K562 (cell line): ENCODE measurements around the gene PINK1. TPM values are rescaled to one million over a fixed set of nuclear protein-coding genes. Genes with fewer than 3 reads are reported as not detected.
A peak's percentile ranks its signal among the peaks of the same experiment; 100 is the strongest.

ENCODE experiments used
- BHLHE40 ChIP-seq: IDR thresholded peaks from 2 replicates; pipeline ENCODE4 v1.6.1; 2011; ENCODE audit warnings: low read length, improper control_type of control experiment
- CBX1 ChIP-seq: sonication (generic); IDR thresholded peaks from 2 replicates; pipeline ENCODE4 v1.6.1; 2016; ENCODE audit warnings: antibody characterized with exemption, low read depth, mild to moderate bottlenecking
- CBX3 ChIP-seq, 2 experiments: IDR thresholded peaks; 1 replicate in 1 of 2; 2 replicates in 1 of 2; pipeline ENCODE4 v1.6.1; 2012; ENCODE audit warnings: inconsistent platforms in 2 of 2, low read length in 2 of 2, borderline replicate concordance in 1 of 2, control low read depth in 1 of 2
- CREM ChIP-seq: IDR thresholded peaks from 2 replicates; pipeline ENCODE4 v1.6.1; 2014; ENCODE audit warnings: antibody characterized with exemption, low read depth
- E2F3 ChIP-seq: fragments of 250-450 bp; sonication (Bioruptor Pico); IDR thresholded peaks from 2 replicates; pipeline ENCODE4 v1.4.0; 2020; ENCODE audit warnings: mild to moderate bottlenecking
- ESRRA ChIP-seq: fragments of 450-650 bp; IDR thresholded peaks from 2 replicates; pipeline ENCODE4 v1.6.1; 2014; ENCODE audit warnings: low read depth, mild to moderate bottlenecking, moderate library complexity, borderline replicate concordance
- FOSL1 ChIP-seq: fragments of 200-800 bp; sonication (Bioruptor generic); conservative IDR thresholded peaks from 2 replicates; pipeline ENCODE4 v1.6.1; 2016; ENCODE audit warnings: missing genetic modification characterization, missing compliant biosample characterization
- HDAC1 ChIP-seq, 2 experiments: fragments of 450-650 bp; IDR thresholded peaks; 2 replicates each; pipeline ENCODE4 v1.6.1; 2016 to 2017; ENCODE audit warnings: inconsistent platforms in 1 of 2, mild to moderate bottlenecking in 1 of 2, moderate library complexity in 1 of 2
- JUN ChIP-seq, 2 experiments: sonication (generic) in 1 of 2; formaldehyde crosslinking in 1 of 2; IDR thresholded peaks; 2 replicates each; pipeline versions ENCODE4 v1.6.1 to v1.8.0; 2012 to 2022; ENCODE audit warnings: borderline replicate concordance in 2 of 2, mild to moderate bottlenecking in 2 of 2, improper control_type of control experiment in 1 of 2, low read depth in 1 of 2, low read length in 1 of 2, missing genetic modification reagents in 1 of 2
- RB1 ChIP-seq: fragments of 450-650 bp; IDR thresholded peaks from 2 replicates; pipeline ENCODE4 v1.6.1; 2017; ENCODE audit warnings: low read depth, mild to moderate bottlenecking
- RCOR1 ChIP-seq, 2 experiments: IDR thresholded peaks; 2 replicates each; pipeline ENCODE4 v1.6.1; 2012; ENCODE audit warnings: low read depth in 2 of 2, low read length in 2 of 2, borderline replicate concordance in 1 of 2, improper control_type of control experiment in 1 of 2
- SIRT6 ChIP-seq: IDR thresholded peaks from one replicate; pipeline ENCODE4 v1.6.1; 2012; ENCODE audit warnings: low read depth, mild to moderate bottlenecking, control low read depth, inconsistent platforms, low read length, moderate library complexity
- SOX6 ChIP-seq: fragments of 450-650 bp; IDR thresholded peaks from 2 replicates; pipeline ENCODE4 v1.6.1; 2014; ENCODE audit warnings: mild to moderate bottlenecking
- TEAD2 ChIP-seq: fragments of 450-650 bp; IDR thresholded peaks from 2 replicates; pipeline ENCODE4 v1.6.1; 2016; ENCODE audit warnings: missing genetic modification characterization, control low read depth, missing compliant biosample characterization
- XRCC3 ChIP-seq: fragments of 450-650 bp; IDR thresholded peaks from 2 replicates; pipeline ENCODE4 v1.6.1; 2017; ENCODE audit warnings: mild to moderate bottlenecking, moderate library complexity
- polyA plus RNA-seq, 8 experiments: library from polyadenylated mRNA; depleted of rRNA in 4 of 8; stranded (reverse) in 5 of 8; unstranded in 3 of 8; fragments of >200 nt; fragmentation: Nextera tagmentation in 2 of 8; fragmentation: Illumina TruSeq in 1 of 8; extraction: Ambion mirVana in 2 of 8; extraction: Trizol in 1 of 8; gene quantifications; 2 replicates each; pipeline versions ENCODE4 v1.2.1 to v1.2.3, GENCODE V29; 2011 to 2014; ENCODE audit warnings: inconsistent platforms in 1 of 8, missing spikeins in 1 of 8
- total RNA-seq, 7 experiments: library from RNA; depleted of rRNA in 6 of 7; stranded (reverse); fragments of >200 nt in 6 of 7; fragmentation: Illumina TruSeq in 2 of 7; extraction: Trizol in 2 of 7; gene quantifications; 2 replicates each; pipeline versions ENCODE4 v1.2.1 to v1.2.3, GENCODE V29; 2011 to 2021; ENCODE audit warnings: low replicate concordance in 1 of 7
- TF ChIP-seq, protein P1 (sequence below): fragments of 450-650 bp; IDR thresholded peaks from 2 replicates; pipeline ENCODE4 v1.6.1; 2016; ENCODE audit warnings: low read depth

The PINK1 gene
- total and polyA plus RNA-seq, 9 of the 15 experiments (the other 6 are each of a cell fraction or from before 2014, with no cell fraction given) = 1.5 to 11.3 (median 6.8) TPM

DNA sequence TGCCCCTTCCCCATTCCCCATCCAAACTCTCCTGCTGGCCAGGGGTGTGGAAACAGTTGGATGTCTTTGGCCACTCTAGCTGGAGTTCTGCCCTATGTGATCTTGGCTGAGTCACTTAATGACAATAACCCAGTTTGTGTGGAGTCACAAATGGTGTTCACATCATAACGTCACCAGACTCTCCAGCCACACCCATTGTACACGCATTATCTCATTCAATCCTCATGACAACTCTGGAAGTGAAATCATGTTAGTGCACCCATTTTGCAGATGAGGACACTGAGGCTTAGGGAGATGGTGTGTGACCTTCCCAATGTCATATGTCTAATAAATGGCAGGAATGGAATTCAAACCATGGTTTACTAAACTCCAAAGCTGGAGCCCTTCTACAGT is 45.6 kb upstream of the PINK1 start (continued):
- TF ChIP-seq, protein P1, sequence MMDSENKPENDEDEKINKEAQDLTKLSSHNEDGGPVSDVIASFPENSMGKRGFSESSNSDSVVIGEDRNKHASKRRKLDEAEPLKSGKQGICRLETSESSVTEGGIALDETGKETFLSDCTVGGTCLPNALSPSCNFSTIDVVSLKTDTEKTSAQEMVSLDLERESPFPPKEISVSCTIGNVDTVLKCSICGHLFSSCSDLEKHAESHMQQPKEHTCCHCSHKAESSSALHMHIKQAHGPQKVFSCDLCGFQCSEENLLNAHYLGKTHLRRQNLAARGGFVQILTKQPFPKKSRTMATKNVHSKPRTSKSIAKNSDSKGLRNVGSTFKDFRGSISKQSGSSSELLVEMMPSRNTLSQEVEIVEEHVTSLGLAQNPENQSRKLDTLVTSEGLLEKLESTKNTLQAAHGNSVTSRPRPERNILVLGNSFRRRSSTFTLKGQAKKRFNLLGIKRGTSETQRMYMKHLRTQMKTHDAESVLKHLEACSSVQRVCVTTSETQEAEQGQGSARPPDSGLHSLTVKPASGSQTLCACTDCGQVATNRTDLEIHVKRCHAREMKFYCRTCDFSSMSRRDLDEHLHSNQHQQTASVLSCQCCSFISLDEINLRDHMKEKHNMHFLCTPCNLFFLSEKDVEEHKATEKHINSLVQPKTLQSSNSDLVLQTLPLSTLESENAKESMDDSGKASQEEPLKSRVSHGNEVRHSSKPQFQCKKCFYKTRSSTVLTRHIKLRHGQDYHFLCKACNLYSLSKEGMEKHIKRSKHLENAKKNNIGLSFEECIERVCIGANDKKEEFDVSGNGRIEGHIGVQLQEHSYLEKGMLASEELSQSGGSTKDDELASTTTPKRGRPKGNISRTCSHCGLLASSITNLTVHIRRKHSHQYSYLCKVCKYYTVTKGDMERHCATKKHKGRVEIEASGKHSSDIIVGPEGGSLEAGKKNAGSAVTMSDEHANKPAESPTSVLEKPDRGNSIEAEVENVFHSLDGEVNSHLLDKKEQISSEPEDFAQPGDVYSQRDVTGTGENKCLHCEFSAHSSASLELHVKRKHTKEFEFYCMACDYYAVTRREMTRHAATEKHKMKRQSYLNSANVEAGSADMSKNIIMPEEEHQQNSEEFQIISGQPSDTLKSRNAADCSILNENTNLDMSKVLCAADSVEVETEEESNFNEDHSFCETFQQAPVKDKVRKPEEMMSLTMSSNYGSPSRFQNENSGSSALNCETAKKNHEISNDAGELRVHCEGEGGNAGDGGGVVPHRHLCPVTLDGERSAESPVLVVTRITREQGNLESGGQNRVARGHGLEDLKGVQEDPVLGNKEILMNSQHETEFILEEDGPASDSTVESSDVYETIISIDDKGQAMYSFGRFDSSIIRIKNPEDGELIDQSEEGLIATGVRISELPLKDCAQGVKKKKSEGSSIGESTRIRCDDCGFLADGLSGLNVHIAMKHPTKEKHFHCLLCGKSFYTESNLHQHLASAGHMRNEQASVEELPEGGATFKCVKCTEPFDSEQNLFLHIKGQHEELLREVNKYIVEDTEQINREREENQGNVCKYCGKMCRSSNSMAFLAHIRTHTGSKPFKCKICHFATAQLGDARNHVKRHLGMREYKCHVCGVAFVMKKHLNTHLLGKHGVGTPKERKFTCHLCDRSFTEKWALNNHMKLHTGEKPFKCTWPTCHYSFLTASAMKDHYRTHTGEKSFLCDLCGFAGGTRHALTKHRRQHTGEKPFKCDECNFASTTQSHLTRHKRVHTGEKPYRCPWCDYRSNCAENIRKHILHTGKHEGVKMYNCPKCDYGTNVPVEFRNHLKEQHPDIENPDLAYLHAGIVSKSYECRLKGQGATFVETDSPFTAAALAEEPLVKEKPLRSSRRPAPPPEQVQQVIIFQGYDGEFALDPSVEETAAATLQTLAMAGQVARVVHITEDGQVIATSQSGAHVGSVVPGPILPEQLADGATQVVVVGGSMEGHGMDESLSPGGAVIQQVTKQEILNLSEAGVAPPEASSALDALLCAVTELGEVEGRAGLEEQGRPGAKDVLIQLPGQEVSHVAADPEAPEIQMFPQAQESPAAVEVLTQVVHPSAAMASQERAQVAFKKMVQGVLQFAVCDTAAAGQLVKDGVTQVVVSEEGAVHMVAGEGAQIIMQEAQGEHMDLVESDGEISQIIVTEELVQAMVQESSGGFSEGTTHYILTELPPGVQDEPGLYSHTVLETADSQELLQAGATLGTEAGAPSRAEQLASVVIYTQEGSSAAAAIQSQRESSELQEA = no peak
- TF ChIP-seq CREM (peak; percentile 69), SOX6 (0 out of 2 replicates have a peak, but pooled peaks have one; percentile 14), JUN (IDR thresholded peaks at IDR 0.05; ENCODE audit: borderline replicate concordance, low read depth, low read length) (peak; percentile 69; the same call in 1 of the 2 replicates), JUN (CRISPR knock-in tag; IDR thresholded peaks at IDR 0.05; ENCODE audit: borderline replicate concordance) (no peak), RCOR1 (IDR thresholded peaks at IDR 0.05; ENCODE audit: borderline replicate concordance in 1 of 2, low read depth in 2 of 2, low read length in 2 of 2) (peak in 1 of 2 experiments; percentile 87; a peak in 2 of 4 replicates), BHLHE40 (peak; percentile 38; the same call in 1 of the 2 replicates), E2F3 (CRISPR knock-in tag) (no peak), XRCC3 (no peak), CBX3 (IDR thresholded peaks at IDR 0.05; ENCODE audit: borderline replicate concordance in 1 of 2, low read length in 2 of 2) (peak in 1 of 2 experiments; percentile 62; a peak in 1 of 3 replicates), ESRRA (peak; percentile 95), HDAC1 (IDR thresholded peaks at IDR 0.05) (peak in 1 of 2 experiments; percentile 36; a peak in 1 of 4 replicates), TEAD2 (tag) (no peak), RB1 (no peak), FOSL1 (peak; percentile 28; the same call in 1 of the 2 replicates), SIRT6 (no peak), CBX1 (peak; percentile 69; the same call in 1 of the 2 replicates)
